ENCODE data around the gene DOK6. TPM values are rescaled to one million over a fixed set of nuclear protein-coding genes. Genes with fewer than 3 reads are reported as not detected.
A peak's percentile ranks its signal among the peaks of the same experiment; 100 is the strongest.

The DOK6 gene
- total RNA-seq, 1 experiment from 2014 or later, result not detected

DNA sequence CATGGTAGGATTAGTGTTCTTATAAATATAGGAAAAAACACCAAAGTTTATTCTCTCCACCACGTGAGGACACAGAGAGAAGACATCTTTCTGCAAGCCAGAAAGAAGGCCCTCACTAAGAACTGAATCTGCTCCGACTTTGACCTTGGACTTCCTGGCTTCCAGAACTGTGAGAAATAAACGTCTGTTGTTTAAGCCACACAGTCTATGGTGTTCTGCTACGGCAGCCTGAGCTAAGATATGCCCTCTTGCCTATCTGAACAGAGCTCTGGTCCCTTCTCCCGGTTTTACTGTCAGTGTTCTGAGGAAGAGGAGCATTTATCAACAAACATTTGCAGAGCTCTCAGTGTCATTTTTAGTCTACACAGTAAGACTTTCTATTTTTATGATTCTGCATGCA is 131.3 kb downstream of the DOK6 start:
- Histone ChIP-seq H4K20me1 (ENCODE audit: low read length) (no peaks in the 10 kb centered on the region), H3K9me3 (ENCODE audit: low read length) (no peaks in the 10 kb centered on the region), H3K79me2 (ENCODE audit: low read length) (no peaks in the 10 kb centered on the region), H3K4me3 (ENCODE audit: low read length) (no peak overlapping the region), H3K4me1 (ENCODE audit: insufficient read depth, low read length) (no peaks in the 10 kb centered on the region), H2AFZ (ENCODE audit: low read length) (0 out of 2 replicates have a peak overlapping the region, but pooled peaks have one; percentile 26), H3K27me3 (ENCODE audit: low read length) (no peaks in the 10 kb centered on the region), H3K9ac (ENCODE audit: low read length) (no peak overlapping the region), H3K4me2 (ENCODE audit: low read length) (no peak overlapping the region), H3K36me3 (ENCODE audit: low read depth, low read length) (no peaks in the 10 kb centered on the region), H3F3A (ENCODE audit: low read length, unreplicated experiment) (no peaks in the 10 kb centered on the region), H3K27ac (ENCODE audit: low read length) (no peak overlapping the region), H3K9me2 (replicated peaks; ENCODE audit: low read length) (no peaks in the 10 kb centered on the region)
- TF ChIP-seq EZH2 (IDR thresholded peaks at IDR 0.05; ENCODE audit: low read length, unreplicated experiment) (no peak), EZH2phosphoT487 (IDR thresholded peaks at IDR 0.05; ENCODE audit: borderline replicate concordance, low read length) (no peak)
- TF ChIP-seq, protein P1, sequence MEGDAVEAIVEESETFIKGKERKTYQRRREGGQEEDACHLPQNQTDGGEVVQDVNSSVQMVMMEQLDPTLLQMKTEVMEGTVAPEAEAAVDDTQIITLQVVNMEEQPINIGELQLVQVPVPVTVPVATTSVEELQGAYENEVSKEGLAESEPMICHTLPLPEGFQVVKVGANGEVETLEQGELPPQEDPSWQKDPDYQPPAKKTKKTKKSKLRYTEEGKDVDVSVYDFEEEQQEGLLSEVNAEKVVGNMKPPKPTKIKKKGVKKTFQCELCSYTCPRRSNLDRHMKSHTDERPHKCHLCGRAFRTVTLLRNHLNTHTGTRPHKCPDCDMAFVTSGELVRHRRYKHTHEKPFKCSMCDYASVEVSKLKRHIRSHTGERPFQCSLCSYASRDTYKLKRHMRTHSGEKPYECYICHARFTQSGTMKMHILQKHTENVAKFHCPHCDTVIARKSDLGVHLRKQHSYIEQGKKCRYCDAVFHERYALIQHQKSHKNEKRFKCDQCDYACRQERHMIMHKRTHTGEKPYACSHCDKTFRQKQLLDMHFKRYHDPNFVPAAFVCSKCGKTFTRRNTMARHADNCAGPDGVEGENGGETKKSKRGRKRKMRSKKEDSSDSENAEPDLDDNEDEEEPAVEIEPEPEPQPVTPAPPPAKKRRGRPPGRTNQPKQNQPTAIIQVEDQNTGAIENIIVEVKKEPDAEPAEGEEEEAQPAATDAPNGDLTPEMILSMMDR (conservative IDR thresholded peaks at IDR 0.05; ENCODE audit: low read depth, low read length), result no peak
- POLR2A ChIA-PET (ENCODE audit: unreplicated experiment), result no interaction called here
- ATAC-seq (no peak), DNase-seq (no peak)
- BruUV-seq (replicated peaks), result no TSS peak
- intact Hi-C loops (cut with micrococcal nuclease), result no loop called here
- CTCF ChIA-PET, result no interaction called here

DNA sequence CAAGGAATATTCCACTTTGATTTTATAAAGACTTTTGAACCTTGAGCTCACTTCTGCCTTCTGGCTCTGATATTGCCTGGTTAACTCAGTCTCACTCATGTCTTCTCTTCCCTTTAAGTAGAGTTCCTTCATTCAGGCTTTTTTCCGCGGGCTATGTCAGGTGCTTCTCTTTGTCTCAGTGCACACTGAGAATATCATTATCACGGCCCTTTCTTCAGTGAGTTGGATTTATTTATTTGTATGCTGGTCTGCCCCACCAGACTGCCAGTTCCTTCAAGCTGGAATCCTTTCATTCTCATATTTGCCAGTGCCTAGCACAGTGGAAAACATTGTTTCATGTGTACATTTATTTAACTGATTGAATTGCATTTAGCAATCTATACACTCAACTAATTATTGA is 136.5 kb downstream of the DOK6 start:
- no peaks in the 10 kb centered on the region for H3F3A ChIP-seq (ENCODE audit: low read length, unreplicated experiment)
- no peaks in the 10 kb centered on the region for H3K79me2 ChIP-seq (ENCODE audit: low read length)
- H2AFZ ChIP-seq (ENCODE audit: low read length), result no peak overlapping the region
- H3K27me3 ChIP-seq (ENCODE audit: low read length), result no peaks in the 10 kb centered on the region
- H3K9ac ChIP-seq (ENCODE audit: low read length), result no peak overlapping the region
- H3K27ac ChIP-seq (ENCODE audit: low read length), result no peak overlapping the region
- H3K36me3 ChIP-seq (ENCODE audit: low read depth, low read length), result no peaks in the 10 kb centered on the region
- no peaks in the 10 kb centered on the region for H3K9me3 ChIP-seq (ENCODE audit: low read length)
- ChIA-PET POLR2A (ENCODE audit: unreplicated experiment) (no interaction called here), CTCF (no interaction called here)
- TF ChIP-seq EZH2 (IDR thresholded peaks at IDR 0.05; ENCODE audit: low read length, unreplicated experiment) (no peak), EZH2phosphoT487 (IDR thresholded peaks at IDR 0.05; ENCODE audit: borderline replicate concordance, low read length) (no peak)
- TF ChIP-seq, protein P1 (conservative IDR thresholded peaks at IDR 0.05; ENCODE audit: low read depth, low read length), result no peak
- H4K20me1 ChIP-seq (ENCODE audit: low read length), result no peaks in the 10 kb centered on the region
- H3K4me2 ChIP-seq (ENCODE audit: low read length), result no peak overlapping the region
- DNase-seq, result no peak
- no peak for ATAC-seq
- no peaks in the 10 kb centered on the region for H3K4me1 ChIP-seq (ENCODE audit: insufficient read depth, low read length)
- intact Hi-C loops (cut with micrococcal nuclease), result no loop called here
- no peak overlapping the region for H3K4me3 ChIP-seq (ENCODE audit: low read length)
- H3K9me2 ChIP-seq (replicated peaks; ENCODE audit: low read length), result no peaks in the 10 kb centered on the region
- BruUV-seq (replicated peaks), result no TSS peak

DNA sequence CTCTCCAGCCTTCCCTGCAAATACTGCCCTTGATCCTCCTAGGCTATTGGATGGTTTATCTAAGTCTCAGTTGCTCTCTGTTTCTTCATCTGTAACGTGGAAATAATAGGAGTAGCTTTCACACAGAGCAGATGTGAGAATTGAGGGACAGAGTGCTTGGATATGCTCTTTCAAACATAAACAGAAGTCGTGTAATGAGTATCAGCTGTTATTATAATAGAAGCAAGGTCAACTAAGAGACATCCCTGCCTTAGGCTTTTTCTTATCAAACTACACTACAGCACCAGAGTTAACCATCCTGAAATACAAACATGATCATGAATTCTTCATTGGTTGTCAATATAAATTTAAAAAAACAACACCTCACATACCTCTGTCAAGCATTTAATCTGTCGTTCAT is 138.2 kb downstream of the DOK6 start:
- no peaks in the 10 kb centered on the region; the same call in 1 of the 2 replicates for H3K27me3 ChIP-seq (ENCODE audit: low read length)
- no peaks in the 10 kb centered on the region for H3K4me1 ChIP-seq (ENCODE audit: insufficient read depth, low read length)
- intact Hi-C loops (cut with micrococcal nuclease), result no loop called here
- ATAC-seq (no peak), DNase-seq (no peak)
- TF ChIP-seq, protein P1 (conservative IDR thresholded peaks at IDR 0.05; ENCODE audit: low read depth, low read length), result no peak
- no peak for TF ChIP-seq EZH2phosphoT487 (IDR thresholded peaks at IDR 0.05; ENCODE audit: borderline replicate concordance, low read length)
- no peak for TF ChIP-seq EZH2 (IDR thresholded peaks at IDR 0.05; ENCODE audit: low read length, unreplicated experiment)
- no TSS peak for BruUV-seq (replicated peaks)
- no peaks in the 10 kb centered on the region for H4K20me1 ChIP-seq (ENCODE audit: low read length)
- no peaks in the 10 kb centered on the region for H3F3A ChIP-seq (ENCODE audit: low read length, unreplicated experiment)
- no peak overlapping the region for H3K9ac ChIP-seq (ENCODE audit: low read length)
- H3K9me3 ChIP-seq (ENCODE audit: low read length), result no peaks in the 10 kb centered on the region
- CTCF ChIA-PET, result no interaction called here
- POLR2A ChIA-PET (ENCODE audit: unreplicated experiment), result no interaction called here
- H3K27ac ChIP-seq (ENCODE audit: low read length), result no peak overlapping the region
- no peak overlapping the region for H3K4me2 ChIP-seq (ENCODE audit: low read length)
- H3K4me3 ChIP-seq (ENCODE audit: low read length), result no peak overlapping the region
- H3K9me2 ChIP-seq (replicated peaks; ENCODE audit: low read length), result no peaks in the 10 kb centered on the region
- H2AFZ ChIP-seq (ENCODE audit: low read length), result no peak overlapping the region
- no peaks in the 10 kb centered on the region for H3K36me3 ChIP-seq (ENCODE audit: low read depth, low read length)
- no peaks in the 10 kb centered on the region for H3K79me2 ChIP-seq (ENCODE audit: low read length)
